HCT116 (cell line): ENCODE results near the gene NPFFR1.

Source experiments
- EZH2 ChIP-seq: fragments of 200-600 bp; sonication (generic); IDR thresholded peaks from 2 replicates; pipeline ENCODE4 v1.6.1; 2017; ENCODE audit warnings: antibody characterized with exemption, mixed run types
- FOSL1 ChIP-seq: IDR thresholded peaks from 2 replicates; pipeline ENCODE4 v1.6.1; 2012; ENCODE audit warnings: low read depth
- JUND ChIP-seq: IDR thresholded peaks from 2 replicates; pipeline ENCODE4 v1.6.1; 2012
- POLR2A ChIP-seq: IDR thresholded peaks from 2 replicates; pipeline ENCODE4 v1.7.0; 2011; ENCODE audit warnings: borderline replicate concordance; ENCODE audit not compliant: insufficient read depth, insufficient read length; ENCODE audit errors: extremely low read depth
- SRF ChIP-seq: IDR thresholded peaks from 2 replicates; pipeline ENCODE4 v1.6.1; 2012; ENCODE audit warnings: low read depth
- TCF7L2 ChIP-seq: IDR thresholded peaks from 2 replicates; pipeline ENCODE4 v1.7.0; 2011; ENCODE audit warnings: borderline replicate concordance, inconsistent platforms; ENCODE audit not compliant: insufficient read depth, insufficient read length; ENCODE audit errors: extremely low read depth
- ZNF274 ChIP-seq: fragments of 200-500 bp; sonication (Bioruptor generic); IDR thresholded peaks from 2 replicates; pipeline ENCODE4 v1.6.1; 2014; ENCODE audit warnings: mild to moderate bottlenecking, low read depth, low read length, inconsistent platforms
- TF ChIP-seq, protein P1 (sequence below): IDR thresholded peaks from 2 replicates; pipeline ENCODE4 v1.6.1; 2012; ENCODE audit warnings: low read depth
- TF ChIP-seq, protein P2 (sequence below), 3 experiments: fragments of 200-600 bp in 1 of 3; sonication (generic) in 1 of 3; IDR thresholded peaks in 2 of 3; conservative IDR thresholded peaks in 1 of 3; 2 replicates each; pipeline ENCODE4 v1.5.1; 2012 to 2017; ENCODE audit warnings: low read depth in 2 of 3, low read length in 2 of 3, antibody characterized with exemption in 1 of 3, borderline replicate concordance in 1 of 3, control low read depth in 1 of 3, mild to moderate bottlenecking in 1 of 3, mixed read lengths in 1 of 3, mixed run types in 1 of 3, moderate library complexity in 1 of 3; ENCODE audit not compliant: insufficient read depth in 1 of 3
- TF ChIP-seq, protein P3 (sequence below): IDR thresholded peaks from 2 replicates; pipeline ENCODE4 v1.6.1; 2012

DNA sequence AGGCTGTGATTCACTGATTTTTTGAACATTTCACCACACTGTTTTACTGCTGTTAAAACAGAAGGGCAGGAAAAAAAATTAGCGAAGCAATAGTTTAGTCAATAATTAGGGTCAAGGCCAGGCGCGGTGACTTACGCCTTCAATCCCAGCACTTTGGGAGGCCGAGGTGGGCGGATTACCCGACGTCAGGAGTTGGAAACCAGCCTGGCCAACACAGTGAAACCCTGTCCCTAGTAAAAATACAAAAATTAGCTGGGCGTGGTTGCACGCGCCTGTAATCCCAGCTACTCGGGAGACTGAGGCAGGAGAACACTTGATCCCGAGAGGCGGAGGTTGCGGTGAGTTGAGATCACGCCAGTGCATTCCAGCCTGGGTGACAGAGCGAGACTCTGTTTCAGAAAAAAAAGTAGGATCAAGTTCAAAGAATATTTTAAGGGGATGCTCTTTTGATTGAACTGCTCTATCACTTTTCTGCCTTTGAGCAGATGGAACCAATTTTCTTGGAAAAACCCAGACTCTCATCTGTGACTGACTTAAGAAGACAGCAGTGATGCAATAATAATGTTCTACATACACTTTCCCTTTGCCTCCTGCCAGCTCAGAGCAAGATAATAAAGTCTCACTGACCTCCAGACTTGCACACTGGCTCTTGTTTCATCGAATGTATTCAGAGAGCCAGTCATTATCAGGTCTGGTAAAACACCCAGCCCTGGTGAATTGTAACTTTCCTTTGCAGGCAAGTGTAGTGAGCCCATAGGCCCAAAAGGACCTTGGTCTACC, 48.9 kb downstream of the NPFFR1 start:
- TF ChIP-seq TCF7L2 = no peak
- TF ChIP-seq POLR2A = no peak
- TF ChIP-seq EZH2 = no peak
- no peak for TF ChIP-seq SRF
- TF ChIP-seq ZNF274 = no peak
- TF ChIP-seq, protein P1, sequence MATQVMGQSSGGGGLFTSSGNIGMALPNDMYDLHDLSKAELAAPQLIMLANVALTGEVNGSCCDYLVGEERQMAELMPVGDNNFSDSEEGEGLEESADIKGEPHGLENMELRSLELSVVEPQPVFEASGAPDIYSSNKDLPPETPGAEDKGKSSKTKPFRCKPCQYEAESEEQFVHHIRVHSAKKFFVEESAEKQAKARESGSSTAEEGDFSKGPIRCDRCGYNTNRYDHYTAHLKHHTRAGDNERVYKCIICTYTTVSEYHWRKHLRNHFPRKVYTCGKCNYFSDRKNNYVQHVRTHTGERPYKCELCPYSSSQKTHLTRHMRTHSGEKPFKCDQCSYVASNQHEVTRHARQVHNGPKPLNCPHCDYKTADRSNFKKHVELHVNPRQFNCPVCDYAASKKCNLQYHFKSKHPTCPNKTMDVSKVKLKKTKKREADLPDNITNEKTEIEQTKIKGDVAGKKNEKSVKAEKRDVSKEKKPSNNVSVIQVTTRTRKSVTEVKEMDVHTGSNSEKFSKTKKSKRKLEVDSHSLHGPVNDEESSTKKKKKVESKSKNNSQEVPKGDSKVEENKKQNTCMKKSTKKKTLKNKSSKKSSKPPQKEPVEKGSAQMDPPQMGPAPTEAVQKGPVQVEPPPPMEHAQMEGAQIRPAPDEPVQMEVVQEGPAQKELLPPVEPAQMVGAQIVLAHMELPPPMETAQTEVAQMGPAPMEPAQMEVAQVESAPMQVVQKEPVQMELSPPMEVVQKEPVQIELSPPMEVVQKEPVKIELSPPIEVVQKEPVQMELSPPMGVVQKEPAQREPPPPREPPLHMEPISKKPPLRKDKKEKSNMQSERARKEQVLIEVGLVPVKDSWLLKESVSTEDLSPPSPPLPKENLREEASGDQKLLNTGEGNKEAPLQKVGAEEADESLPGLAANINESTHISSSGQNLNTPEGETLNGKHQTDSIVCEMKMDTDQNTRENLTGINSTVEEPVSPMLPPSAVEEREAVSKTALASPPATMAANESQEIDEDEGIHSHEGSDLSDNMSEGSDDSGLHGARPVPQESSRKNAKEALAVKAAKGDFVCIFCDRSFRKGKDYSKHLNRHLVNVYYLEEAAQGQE = no peak
- no peak for TF ChIP-seq JUND
- TF ChIP-seq, protein P2, sequence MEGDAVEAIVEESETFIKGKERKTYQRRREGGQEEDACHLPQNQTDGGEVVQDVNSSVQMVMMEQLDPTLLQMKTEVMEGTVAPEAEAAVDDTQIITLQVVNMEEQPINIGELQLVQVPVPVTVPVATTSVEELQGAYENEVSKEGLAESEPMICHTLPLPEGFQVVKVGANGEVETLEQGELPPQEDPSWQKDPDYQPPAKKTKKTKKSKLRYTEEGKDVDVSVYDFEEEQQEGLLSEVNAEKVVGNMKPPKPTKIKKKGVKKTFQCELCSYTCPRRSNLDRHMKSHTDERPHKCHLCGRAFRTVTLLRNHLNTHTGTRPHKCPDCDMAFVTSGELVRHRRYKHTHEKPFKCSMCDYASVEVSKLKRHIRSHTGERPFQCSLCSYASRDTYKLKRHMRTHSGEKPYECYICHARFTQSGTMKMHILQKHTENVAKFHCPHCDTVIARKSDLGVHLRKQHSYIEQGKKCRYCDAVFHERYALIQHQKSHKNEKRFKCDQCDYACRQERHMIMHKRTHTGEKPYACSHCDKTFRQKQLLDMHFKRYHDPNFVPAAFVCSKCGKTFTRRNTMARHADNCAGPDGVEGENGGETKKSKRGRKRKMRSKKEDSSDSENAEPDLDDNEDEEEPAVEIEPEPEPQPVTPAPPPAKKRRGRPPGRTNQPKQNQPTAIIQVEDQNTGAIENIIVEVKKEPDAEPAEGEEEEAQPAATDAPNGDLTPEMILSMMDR (IDR thresholded peaks at IDR 0.05 in 2 of 3, conservative IDR thresholded peaks at IDR 0.05 in 1 of 3; ENCODE audit: borderline replicate concordance in 1 of 3, insufficient read depth in 1 of 3, low read depth in 2 of 3, low read length in 2 of 3) = no peak
- TF ChIP-seq FOSL1 = no peak
- TF ChIP-seq, protein P3, sequence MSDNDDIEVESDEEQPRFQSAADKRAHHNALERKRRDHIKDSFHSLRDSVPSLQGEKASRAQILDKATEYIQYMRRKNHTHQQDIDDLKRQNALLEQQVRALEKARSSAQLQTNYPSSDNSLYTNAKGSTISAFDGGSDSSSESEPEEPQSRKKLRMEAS = no peak
